Thyroid gland (tissue), 4 donors: Measurements from ENCODE around the gene MRTFB. TPM values are rescaled to one million over a fixed set of nuclear protein-coding genes. Genes with fewer than 3 reads are reported as not detected.
A peak's percentile ranks its signal among the peaks of the same experiment; 100 is the strongest.

Source experiments
- DNase-seq, 2 donors: peaks; one replicate each; pipeline ENCODE4 v3.0.0-alpha.2; 2019
- H3K27ac ChIP-seq, 3 donors: fragments of 200-600 bp; sonication (generic); 1 replicate in 2 of 3; 2 replicates in 1 of 3; pipeline ENCODE4 v1.5.1; 2016 to 2019; ENCODE audit warnings: mild to moderate bottlenecking in 1 of 3, moderate library complexity in 1 of 3
- H3K27me3 ChIP-seq: fragments of 200-600 bp; sonication (generic); one replicate; pipeline ENCODE4 v1.5.1; 2019
- H3K36me3 ChIP-seq, 2 donors: fragments of 200-600 bp; sonication (generic); one replicate each; pipeline ENCODE4 v1.5.1; 2016 to 2019
- H3K4me1 ChIP-seq, 2 donors: fragments of 200-600 bp; sonication (generic); one replicate each; pipeline ENCODE4 v1.5.1; 2017 to 2019
- H3K4me3 ChIP-seq, 3 donors: fragments of 200-600 bp; sonication (generic); replicated peaks in 1 of 3; 1 replicate in 2 of 3; 2 replicates in 1 of 3; pipeline ENCODE4 v1.5.1; 2016; ENCODE audit warnings: mild to moderate bottlenecking in 1 of 3
- H3K9me3 ChIP-seq: fragments of 200-600 bp; sonication (generic); one replicate; pipeline ENCODE4 v1.5.1; 2017
- CTCF ChIP-seq, 6 experiments: fragments of 200-600 bp in 3 of 6; fragments of 450-650 bp in 3 of 6; sonication (generic) in 3 of 6; IDR thresholded peaks; one replicate each; pipeline ENCODE4 v1.5.1; 2016 to 2019; ENCODE audit warnings: antibody characterized with exemption in 6 of 6, mild to moderate bottlenecking in 2 of 6, inconsistent platforms in 1 of 6, moderate library complexity in 1 of 6
- POLR2A ChIP-seq, 2 donors: fragments of 450-650 bp; IDR thresholded peaks; one replicate each; pipeline ENCODE4 v1.6.1; 2017; ENCODE audit warnings: antibody characterized with exemption in 2 of 2, mild to moderate bottlenecking in 2 of 2, moderate library complexity in 1 of 2
- WGBS, 2 donors: methylation state at CpG; one replicate each; pipeline ENCODE4 v1.1.5; 2017; 5-methylcytosine and 5-hydroxymethylcytosine counted together
- intact Hi-C: fragments of 100-400 bp; cut with DNase I; formaldehyde crosslinking; loops from one replicate; pipeline ENCODE4 v1.15.1; 2023
- total RNA-seq, 4 donors: library from RNA; depleted of rRNA; stranded (reverse); fragments of >200 nt; gene quantifications; one replicate each; pipeline ENCODE4 v1.2.3, GENCODE V29; 2016

Gene MRTFB
- total RNA-seq, 4 donors from 2014 or later = 51.2 to 131 (median 74.0) TPM

- H3K36me3 ChIP-seq = no peaks in the 10 kb centered on the region
- TF ChIP-seq CTCF (IDR thresholded peaks at IDR 0.05) (no peak), POLR2A (IDR thresholded peaks at IDR 0.05) (no peak)
- intact Hi-C loops = no loop called here
- H3K27ac ChIP-seq = peak overlapping the region in 2 of 3 donors; percentile 50 to 62
- no peaks in the 10 kb centered on the region for H3K9me3 ChIP-seq
- peak overlapping the region in 1 of 3 donors; percentile 17 for H3K4me3 ChIP-seq
- no peaks in the 10 kb centered on the region for H3K27me3 ChIP-seq
- 77 to 82% methylated on average over 10 of the region's 10 CpGs for WGBS, 2 donors
- peaks cover 16 to 19% of the 10 kb centered on the region in 2 donors for H3K4me1 ChIP-seq
- no peak for DNase-seq
Measured at GRCh38 chr16:14187517-14188338, 116.6 kb downstream of the MRTFB start.

GRCh38 chr16:14193316-14193871 is 122.3 kb downstream of the MRTFB start:
- H3K4me1 ChIP-seq = peaks cover 7 to 22% of the 10 kb centered on the region in 2 donors
- no peaks in the 10 kb centered on the region for H3K27me3 ChIP-seq
- peak; percentile 71 to 73 for DNase-seq
- intact Hi-C loops = no loop called here
- peak overlapping the region; percentile 32 to 62 (median 59) for H3K27ac ChIP-seq
- H3K9me3 ChIP-seq = no peaks in the 10 kb centered on the region
- WGBS, 2 donors = 53 to 58% methylated on average over 6 of the region's 6 CpGs
- no peak for TF ChIP-seq CTCF (IDR thresholded peaks at IDR 0.05)
- no peak for TF ChIP-seq POLR2A (IDR thresholded peaks at IDR 0.05)
- H3K36me3 ChIP-seq = no peaks in the 10 kb centered on the region
- H3K4me3 ChIP-seq = peak overlapping the region in 1 of 3 donors; percentile 8

GRCh38 chr16:14194721-14195120 is 123.6 kb downstream of the MRTFB start:
- 79 to 90% methylated on average over 5 of the region's 5 CpGs for whole genome bisulfite sequencing, 2 donors
- H3K27ac ChIP-seq = no peak overlapping the region

GRCh38 chr16:14196011-14196410 is 124.9 kb downstream of the MRTFB start:
- WGBS, 2 donors = 86 to 90% methylated on average over 2 of the region's 2 CpGs
- TF ChIP-seq CTCF (IDR thresholded peaks at IDR 0.05) = no peak
- TF ChIP-seq POLR2A (IDR thresholded peaks at IDR 0.05) = no peak
- no peaks in the 10 kb centered on the region for H3K9me3 ChIP-seq
- DNase-seq = no peak
- intact Hi-C loops = no loop called here
- no peaks in the 10 kb centered on the region for H3K27me3 ChIP-seq
- H3K4me1 ChIP-seq = peaks cover 7 to 28% of the 10 kb centered on the region in 2 donors
- H3K36me3 ChIP-seq = no peaks in the 10 kb centered on the region
- H3K4me3 ChIP-seq = no peak overlapping the region
- no peak overlapping the region for H3K27ac ChIP-seq

More at GRCh38 chr16:14194721-14195120, 123.6 kb downstream of the MRTFB start:
- Histone ChIP-seq H3K27me3 (no peaks in the 10 kb centered on the region), H3K4me1 (peaks cover 7 to 28% of the 10 kb centered on the region in 2 donors), H3K4me3 (no peak overlapping the region), H3K9me3 (no peaks in the 10 kb centered on the region), H3K36me3 (no peaks in the 10 kb centered on the region)
- DNase-seq = no peak
- intact Hi-C loops = no loop called here
- TF ChIP-seq POLR2A (IDR thresholded peaks at IDR 0.05) (no peak), CTCF (IDR thresholded peaks at IDR 0.05) (no peak)

- Histone ChIP-seq H3K9me3 (no peaks in the 10 kb centered on the region), H3K4me1 (peaks cover 7 to 28% of the 10 kb centered on the region in 2 donors), H3K4me3 (no peak overlapping the region), H3K27ac (no peak overlapping the region), H3K27me3 (no peaks in the 10 kb centered on the region), H3K36me3 (no peaks in the 10 kb centered on the region)
- TF ChIP-seq POLR2A (IDR thresholded peaks at IDR 0.05) (no peak), CTCF (IDR thresholded peaks at IDR 0.05) (no peak)
- intact Hi-C loops = no loop called here
- DNase-seq = no peak
Measured at GRCh38 chr16:14196539-14196938, 125.4 kb downstream of the MRTFB start.
